Measurements from ENCODE around the gene SHB. TPM values are rescaled to one million over a fixed set of nuclear protein-coding genes. Genes with fewer than 3 reads are reported as not detected.

The SHB gene
- total RNA-seq, 1 donor from 2014 or later, result 16.7 TPM

DNA sequence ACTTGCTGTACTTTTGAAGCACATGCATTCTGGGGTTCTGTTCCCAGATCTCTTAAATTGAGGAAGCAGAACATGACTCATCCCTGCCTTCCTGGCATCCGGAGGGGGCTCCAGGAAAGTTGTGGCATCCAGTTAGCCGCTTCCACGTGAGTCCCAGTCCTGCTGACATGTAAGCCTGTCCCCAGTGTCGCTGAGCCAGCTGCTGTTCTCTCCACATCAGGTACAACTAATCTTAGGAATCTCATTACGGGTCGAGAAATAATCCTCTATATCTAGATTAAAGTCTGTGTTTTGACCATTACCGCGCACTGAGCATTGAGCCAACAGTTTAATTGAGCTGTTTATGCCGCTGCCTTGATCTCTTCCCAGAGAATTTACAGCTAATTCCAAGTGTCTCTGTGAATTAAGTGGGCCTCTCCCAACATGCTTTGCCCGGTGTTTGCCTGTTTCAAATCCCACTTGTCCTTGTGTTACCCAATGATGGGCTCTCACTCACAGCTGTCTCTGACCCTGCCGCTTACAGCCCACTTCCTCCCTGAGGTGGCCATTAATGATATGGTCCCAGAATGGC lies 10.5 kb upstream of the SHB start:
- Mint-ChIP-seq H3K27me3 (ENCODE audit: unreplicated experiment) (no peaks in the 10 kb centered on the region), H3K4me3 (ENCODE audit: unreplicated experiment) (no peak overlapping the region), H3K27ac (ENCODE audit: unreplicated experiment) (no peak overlapping the region), H3K4me1 (ENCODE audit: unreplicated experiment) (peaks cover 8% of the 10 kb centered on the region), H3K36me3 (ENCODE audit: unreplicated experiment) (no peaks in the 10 kb centered on the region), H3K9me3 (ENCODE audit: unreplicated experiment) (no peaks in the 10 kb centered on the region)
- peak; percentile 46 for DNase-seq (ENCODE audit: extremely low spot score, unreplicated experiment)
- TF ChIP-seq, protein P1, sequence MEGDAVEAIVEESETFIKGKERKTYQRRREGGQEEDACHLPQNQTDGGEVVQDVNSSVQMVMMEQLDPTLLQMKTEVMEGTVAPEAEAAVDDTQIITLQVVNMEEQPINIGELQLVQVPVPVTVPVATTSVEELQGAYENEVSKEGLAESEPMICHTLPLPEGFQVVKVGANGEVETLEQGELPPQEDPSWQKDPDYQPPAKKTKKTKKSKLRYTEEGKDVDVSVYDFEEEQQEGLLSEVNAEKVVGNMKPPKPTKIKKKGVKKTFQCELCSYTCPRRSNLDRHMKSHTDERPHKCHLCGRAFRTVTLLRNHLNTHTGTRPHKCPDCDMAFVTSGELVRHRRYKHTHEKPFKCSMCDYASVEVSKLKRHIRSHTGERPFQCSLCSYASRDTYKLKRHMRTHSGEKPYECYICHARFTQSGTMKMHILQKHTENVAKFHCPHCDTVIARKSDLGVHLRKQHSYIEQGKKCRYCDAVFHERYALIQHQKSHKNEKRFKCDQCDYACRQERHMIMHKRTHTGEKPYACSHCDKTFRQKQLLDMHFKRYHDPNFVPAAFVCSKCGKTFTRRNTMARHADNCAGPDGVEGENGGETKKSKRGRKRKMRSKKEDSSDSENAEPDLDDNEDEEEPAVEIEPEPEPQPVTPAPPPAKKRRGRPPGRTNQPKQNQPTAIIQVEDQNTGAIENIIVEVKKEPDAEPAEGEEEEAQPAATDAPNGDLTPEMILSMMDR (IDR thresholded peaks at IDR 0.05), result no peak

DNA sequence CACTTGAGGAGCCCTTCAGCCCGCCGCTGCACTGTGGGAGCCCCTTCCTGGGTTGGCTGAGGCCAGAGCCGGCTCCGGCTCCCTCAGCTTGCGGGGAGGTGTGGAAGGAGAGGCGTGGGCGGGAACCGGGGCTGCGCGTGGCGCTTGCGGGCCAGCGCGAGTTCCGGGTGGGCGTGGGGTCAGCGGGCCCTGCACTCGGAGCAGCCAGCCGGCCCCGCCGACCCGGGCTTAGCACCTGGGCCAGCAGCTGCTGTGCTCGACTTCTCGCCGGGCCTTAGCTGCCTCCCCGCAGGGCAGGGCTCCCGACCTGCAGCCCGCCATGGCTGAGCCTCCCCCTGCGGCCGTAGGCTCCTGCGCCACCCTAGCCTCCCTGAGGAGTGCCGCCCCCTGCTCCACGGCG lies 6.2 kb upstream of the SHB start:
- TF ChIP-seq, protein P1 (IDR thresholded peaks at IDR 0.05), result no peak
- peaks cover 10% of the 10 kb centered on the region for H3K4me1 Mint-ChIP-seq (ENCODE audit: unreplicated experiment)
- no peaks in the 10 kb centered on the region for H3K36me3 Mint-ChIP-seq (ENCODE audit: unreplicated experiment)
- H3K4me3 Mint-ChIP-seq (ENCODE audit: unreplicated experiment), result no peak overlapping the region
- H3K27ac Mint-ChIP-seq (ENCODE audit: unreplicated experiment), result no peak overlapping the region
- H3K27me3 Mint-ChIP-seq (ENCODE audit: unreplicated experiment), result no peaks in the 10 kb centered on the region
- DNase-seq (ENCODE audit: extremely low spot score, unreplicated experiment), result no peak
- no peaks in the 10 kb centered on the region for H3K9me3 Mint-ChIP-seq (ENCODE audit: unreplicated experiment)

DNA sequence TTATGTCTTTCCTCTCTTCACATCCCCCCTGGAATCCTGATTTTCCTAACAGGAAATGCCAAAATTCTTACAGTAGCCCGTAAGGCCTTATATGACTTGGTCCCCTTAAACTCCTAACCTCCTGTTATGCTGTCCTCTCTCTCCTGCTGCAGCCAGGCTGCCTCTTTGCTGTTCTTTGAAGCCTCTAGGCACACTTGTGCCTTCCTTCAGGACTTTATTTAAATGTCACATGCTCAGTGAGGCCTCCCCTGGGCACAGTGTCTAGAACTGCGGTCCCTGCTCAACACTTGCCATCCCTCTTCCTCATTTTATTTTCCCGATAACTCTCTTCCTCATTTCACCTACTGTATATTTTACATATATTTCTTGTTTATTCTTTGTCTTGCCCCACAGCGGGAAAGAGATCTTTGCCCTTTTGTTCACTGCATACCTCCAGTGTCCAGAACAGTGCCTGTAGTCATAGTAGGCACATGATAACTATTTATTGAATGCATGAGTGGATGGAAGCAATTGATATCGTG lies 5.5 kb upstream of the SHB start:
- no peak for DNase-seq (ENCODE audit: extremely low spot score, unreplicated experiment)
- Mint-ChIP-seq H3K4me1 (ENCODE audit: unreplicated experiment) (peaks cover 17% of the 10 kb centered on the region), H3K27ac (ENCODE audit: unreplicated experiment) (no peak overlapping the region)

DNA sequence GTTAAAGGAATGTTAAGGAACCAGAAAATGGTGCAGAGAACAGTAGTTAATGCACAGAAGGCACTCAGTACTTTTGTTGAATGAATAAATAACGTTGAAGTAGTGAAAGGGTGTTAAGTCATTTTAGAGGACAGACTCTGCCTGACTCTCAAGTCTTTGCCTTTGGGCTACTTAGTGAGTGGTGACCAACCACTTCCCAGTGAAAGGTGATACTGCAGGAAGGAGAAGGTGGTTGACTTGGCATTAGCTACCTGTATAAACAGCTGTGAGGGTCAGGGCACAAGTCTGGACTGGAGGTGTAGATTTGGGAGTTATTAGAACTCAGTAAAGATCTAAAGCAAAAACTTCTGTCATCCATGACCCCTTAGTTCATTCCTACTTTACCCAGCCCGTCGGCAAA lies 4.9 kb upstream of the SHB start:
- DNase-seq (ENCODE audit: extremely low spot score, unreplicated experiment), result no peak
- H3K9me3 Mint-ChIP-seq (ENCODE audit: unreplicated experiment), result no peaks in the 10 kb centered on the region
- H3K4me3 Mint-ChIP-seq (ENCODE audit: unreplicated experiment), result no peak overlapping the region
- H3K36me3 Mint-ChIP-seq (ENCODE audit: unreplicated experiment), result no peaks in the 10 kb centered on the region
- H3K27me3 Mint-ChIP-seq (ENCODE audit: unreplicated experiment), result no peaks in the 10 kb centered on the region
- TF ChIP-seq, protein P1 (IDR thresholded peaks at IDR 0.05), result no peak
- no peak overlapping the region for H3K27ac Mint-ChIP-seq (ENCODE audit: unreplicated experiment)
- peaks cover 14% of the 10 kb centered on the region for H3K4me1 Mint-ChIP-seq (ENCODE audit: unreplicated experiment)

More for the DNA sequence above, 5.5 kb upstream of the SHB start:
- H3K4me3 Mint-ChIP-seq (ENCODE audit: unreplicated experiment), result no peak overlapping the region
- TF ChIP-seq, protein P1 (IDR thresholded peaks at IDR 0.05), result no peak
- H3K27me3 Mint-ChIP-seq (ENCODE audit: unreplicated experiment), result no peaks in the 10 kb centered on the region
- no peaks in the 10 kb centered on the region for H3K9me3 Mint-ChIP-seq (ENCODE audit: unreplicated experiment)
- no peaks in the 10 kb centered on the region for H3K36me3 Mint-ChIP-seq (ENCODE audit: unreplicated experiment)

DNA sequence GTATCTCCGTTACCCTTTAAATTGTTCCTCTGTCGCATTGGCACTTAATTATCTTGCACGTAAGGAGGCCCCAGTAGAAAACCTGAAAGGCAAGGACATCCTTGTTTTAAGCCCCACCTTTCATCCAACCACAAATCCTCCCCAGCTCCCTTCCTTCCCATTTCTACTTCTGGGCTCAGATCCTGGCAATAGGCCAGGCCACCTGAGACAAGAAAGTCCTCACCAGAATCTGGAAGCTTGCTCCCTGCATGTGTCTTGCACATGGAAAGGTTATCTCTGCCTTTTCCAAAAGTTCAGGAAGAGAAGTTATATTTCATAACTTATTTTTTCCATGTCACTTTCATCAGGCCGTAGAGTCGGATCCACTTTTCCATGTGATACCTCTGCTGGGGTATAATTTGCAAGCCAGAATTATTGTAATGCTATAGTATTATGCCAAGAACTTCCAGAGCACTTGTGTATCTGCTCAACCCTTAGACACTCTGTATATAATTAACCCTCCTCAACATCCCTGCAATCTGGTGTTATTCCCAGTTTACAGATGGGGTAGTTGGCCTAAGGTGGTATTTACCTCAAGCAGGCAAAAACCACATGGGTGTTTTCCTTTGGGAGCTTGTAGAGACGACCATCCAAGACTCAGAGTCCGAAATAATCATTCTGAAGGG lies 2.6 kb upstream of the SHB start:
- Mint-ChIP-seq H3K9me3 (ENCODE audit: unreplicated experiment) (no peaks in the 10 kb centered on the region), H3K4me3 (ENCODE audit: unreplicated experiment) (no peak overlapping the region), H3K36me3 (ENCODE audit: unreplicated experiment) (no peaks in the 10 kb centered on the region), H3K27ac (ENCODE audit: unreplicated experiment) (no peak overlapping the region), H3K27me3 (ENCODE audit: unreplicated experiment) (no peaks in the 10 kb centered on the region), H3K4me1 (ENCODE audit: unreplicated experiment) (peaks cover 19% of the 10 kb centered on the region)
- no peak for DNase-seq (ENCODE audit: extremely low spot score, unreplicated experiment)
- TF ChIP-seq, protein P1 (IDR thresholded peaks at IDR 0.05), result no peak

Measured in osteocyte (in vitro differentiated cells).